ENCODE results near the gene PSMB10.
"Not testable (repeated sequence)": the region's sequence is repeated elsewhere in the genome, so short reads cannot be mapped to it uniquely, and the experiment has no call there.

PSMB10 gene

GRCh38 chr16:67941469-67942199 is 5.0 kb upstream of the PSMB10 start:
- no peak for DNase-seq

- DNase-seq = no peak
These were observed 3.9 kb upstream of the PSMB10 start for GRCh38 chr16:67940446-67941089.

- no peak for DNase-seq
These were observed 3.1 kb upstream of the PSMB10 start for GRCh38 chr16:67939507-67940445.

- DNase-seq = not testable (repeated sequence)
These were observed 1.1 kb upstream of the PSMB10 start for GRCh38 chr16:67937713-67938112.

GRCh38 chr16:67936880-67937605 is 393 bp upstream of the PSMB10 start:
- DNase-seq = peak; percentile 96

GRCh38 chr16:67935402-67936123 is 1.1 kb downstream of the PSMB10 start:
- DNase-seq = peak; percentile 91

GRCh38 chr16:67935101-67935401 is 1.6 kb downstream of the PSMB10 start:
- no peak for DNase-seq

- DNase-seq = no peak
These were observed 2.1 kb downstream of the PSMB10 start for GRCh38 chr16:67934306-67935100.

- no peak for DNase-seq
These were observed 2.8 kb downstream of the PSMB10 start for GRCh38 chr16:67933805-67934204.

GRCh38 chr16:67932462-67932840 is 4.2 kb downstream of the PSMB10 start:
- no peak for DNase-seq

- DNase-seq = no peak
These were observed 4.8 kb downstream of the PSMB10 start, which contains the start of gene CTRL for GRCh38 chr16:67931712-67932461. TSS of gene CTRL (minus strand) at chr16:67931862. CDS start at chr16:67931852, 10 bp downstream.

- no peak for DNase-seq
These were observed 5.9 kb downstream of the PSMB10 start for GRCh38 chr16:67930678-67931211.

- no peak for DNase-seq
These were observed 6.5 kb downstream of the PSMB10 start for GRCh38 chr16:67930191-67930590.

- DNase-seq = peak; percentile 33
These were observed 7.9 kb downstream of the PSMB10 start for GRCh38 chr16:67928561-67929364.

- no peak for DNase-seq
These were observed 8.5 kb downstream of the PSMB10 start for GRCh38 chr16:67928147-67928546.

- DNase-seq = no peak
These were observed 9.3 kb downstream of the PSMB10 start for GRCh38 chr16:67927131-67927941.

GRCh38 chr16:67926181-67926750 is 10.4 kb downstream of the PSMB10 start:
- no peak for DNase-seq
